GM19035 (cell line): ENCODE results near the gene CDC42BPB.

Source experiments
- ATAC-seq: cut with Tn5 transposase; IDR thresholded peaks from one replicate; pipeline ENCODE4 v1.9.1; 2021; ENCODE audit not compliant: unreplicated experiment

CDC42BPB gene

GRCh38 chr14:102945346-102946130 lies 111.8 kb downstream of the CDC42BPB start:
- ATAC-seq = no peak

GRCh38 chr14:102944448-102945330 lies 112.7 kb downstream of the CDC42BPB start:
- no peak for ATAC-seq

- ATAC-seq = no peak
These were observed 113.4 kb downstream of the CDC42BPB start for GRCh38 chr14:102943979-102944378.

- ATAC-seq = no peak
These were observed 113.9 kb downstream of the CDC42BPB start for GRCh38 chr14:102943454-102943853.

GRCh38 chr14:102942069-102942468 lies 115.3 kb downstream of the CDC42BPB start:
- ATAC-seq = no peak

- no peak for ATAC-seq
These were observed 115.8 kb downstream of the CDC42BPB start for GRCh38 chr14:102941419-102942011.

GRCh38 chr14:102940729-102941362 lies 116.5 kb downstream of the CDC42BPB start:
- no peak for ATAC-seq

GRCh38 chr14:102939820-102940561 lies 117.4 kb downstream of the CDC42BPB start:
- ATAC-seq = no peak

GRCh38 chr14:102939329-102939728 lies 118.0 kb downstream of the CDC42BPB start:
- ATAC-seq = no peak

- ATAC-seq = no peak
These were observed 119.2 kb downstream of the CDC42BPB start for GRCh38 chr14:102938191-102938590.

GRCh38 chr14:102937331-102938175 lies 119.8 kb downstream of the CDC42BPB start:
- no peak for ATAC-seq

GRCh38 chr14:102935756-102936155 lies 121.6 kb downstream of the CDC42BPB start:
- ATAC-seq = no peak

- ATAC-seq = no peak
These were observed 123.6 kb downstream of the CDC42BPB start for GRCh38 chr14:102933618-102934231.

GRCh38 chr14:102932484-102933248 lies 124.7 kb downstream of the CDC42BPB start:
- ATAC-seq = no peak

GRCh38 chr14:102931580-102932285 lies 125.6 kb downstream of the CDC42BPB start:
- no peak for ATAC-seq

- no peak for ATAC-seq
These were observed 126.4 kb downstream of the CDC42BPB start for GRCh38 chr14:102930753-102931579.
